ENCODE data around the gene SPSB1. TPM values are rescaled to one million over a fixed set of nuclear protein-coding genes. Genes with fewer than 3 reads are reported as not detected.

SPSB1 gene
- polyA plus RNA-seq, 2 donors = 14.4 to 20.9 TPM

- Histone ChIP-seq H3K4me3 (ENCODE audit: low read depth in 1 of 2, low read length in 2 of 2) (no peak overlapping the region), H3K27me3 (ENCODE audit: control insufficient read depth in 1 of 2, insufficient read depth in 2 of 2, low read length in 2 of 2) (no peaks in the 10 kb centered on the region), H3K36me3 (ENCODE audit: control insufficient read depth in 2 of 2, insufficient read depth in 2 of 2, low read length in 1 of 2) (no peaks in the 10 kb centered on the region), H3K9me3 (ENCODE audit: control insufficient read depth in 2 of 2, insufficient read depth in 1 of 2, low read depth in 1 of 2, low read length in 1 of 2) (no peaks in the 10 kb centered on the region), H3K4me1 (ENCODE audit: control insufficient read depth in 2 of 2, insufficient read depth in 2 of 2, low read length in 1 of 2) (peaks cover 5 to 11% of the 10 kb centered on the region in 2 donors), H3K27ac (ENCODE audit: low read depth in 2 of 2, low read length in 1 of 2) (peak overlapping the region in 1 of 2 donors; percentile 29)
- 39 to 67% methylated on average over 11 to 13 of the region's 13 CpGs for WGBS, 2 donors
These were observed 107.9 kb downstream of the SPSB1 start for GRCh38 chr1:9400425-9401079.

- H3K27ac ChIP-seq (ENCODE audit: low read depth in 2 of 2, low read length in 1 of 2) = no peak overlapping the region
- H3K4me3 ChIP-seq (ENCODE audit: low read depth in 1 of 2, low read length in 2 of 2) = no peak overlapping the region
- 90% methylated on average over 15 of the region's 15 CpGs for WGBS, 2 donors
- peaks cover 5 to 11% of the 10 kb centered on the region in 2 donors for H3K4me1 ChIP-seq (ENCODE audit: control insufficient read depth in 2 of 2, insufficient read depth in 2 of 2, low read length in 1 of 2)
- no peaks in the 10 kb centered on the region for H3K9me3 ChIP-seq (ENCODE audit: control insufficient read depth in 2 of 2, insufficient read depth in 1 of 2, low read depth in 1 of 2, low read length in 1 of 2)
- no peaks in the 10 kb centered on the region for H3K27me3 ChIP-seq (ENCODE audit: control insufficient read depth in 1 of 2, insufficient read depth in 2 of 2, low read length in 2 of 2)
- H3K36me3 ChIP-seq (ENCODE audit: control insufficient read depth in 2 of 2, insufficient read depth in 2 of 2, low read length in 1 of 2) = no peaks in the 10 kb centered on the region
These were observed 108.4 kb downstream of the SPSB1 start for GRCh38 chr1:9401080-9401453.

- H3K36me3 ChIP-seq (ENCODE audit: control insufficient read depth in 2 of 2, insufficient read depth in 2 of 2, low read length in 1 of 2) = no peaks in the 10 kb centered on the region
- 79 to 85% methylated on average over 7 of the region's 7 CpGs for WGBS, 2 donors
- no peak overlapping the region for H3K4me3 ChIP-seq (ENCODE audit: low read depth in 1 of 2, low read length in 2 of 2)
- H3K4me1 ChIP-seq (ENCODE audit: control insufficient read depth in 2 of 2, insufficient read depth in 2 of 2, low read length in 1 of 2) = peaks cover 5 to 14% of the 10 kb centered on the region in 2 donors
- H3K27me3 ChIP-seq (ENCODE audit: control insufficient read depth in 1 of 2, insufficient read depth in 2 of 2, low read length in 2 of 2) = no peaks in the 10 kb centered on the region
- H3K27ac ChIP-seq (ENCODE audit: low read depth in 2 of 2, low read length in 1 of 2) = no peak overlapping the region
- no peaks in the 10 kb centered on the region for H3K9me3 ChIP-seq (ENCODE audit: control insufficient read depth in 2 of 2, insufficient read depth in 1 of 2, low read depth in 1 of 2, low read length in 1 of 2)
These were observed 109.5 kb downstream of the SPSB1 start for GRCh38 chr1:9402256-9402616.

- no peaks in the 10 kb centered on the region for H3K36me3 ChIP-seq (ENCODE audit: control insufficient read depth in 2 of 2, insufficient read depth in 2 of 2, low read length in 1 of 2)
- no peaks in the 10 kb centered on the region for H3K27me3 ChIP-seq (ENCODE audit: control insufficient read depth in 1 of 2, insufficient read depth in 2 of 2, low read length in 2 of 2)
- H3K9me3 ChIP-seq (ENCODE audit: control insufficient read depth in 2 of 2, insufficient read depth in 1 of 2, low read depth in 1 of 2, low read length in 1 of 2) = no peaks in the 10 kb centered on the region
- no peak overlapping the region for H3K4me3 ChIP-seq (ENCODE audit: low read depth in 1 of 2, low read length in 2 of 2)
- H3K27ac ChIP-seq (ENCODE audit: low read depth in 2 of 2, low read length in 1 of 2) = no peak overlapping the region
- WGBS, 2 donors = 91% methylated on average over 13 of the region's 13 CpGs
- H3K4me1 ChIP-seq (ENCODE audit: control insufficient read depth in 2 of 2, insufficient read depth in 2 of 2, low read length in 1 of 2) = peaks cover 5 to 14% of the 10 kb centered on the region in 2 donors
These were observed 110.1 kb downstream of the SPSB1 start for GRCh38 chr1:9402717-9403225.

- Histone ChIP-seq H3K4me3 (ENCODE audit: low read depth in 1 of 2, low read length in 2 of 2) (no peak overlapping the region), H3K27me3 (ENCODE audit: control insufficient read depth in 1 of 2, insufficient read depth in 2 of 2, low read length in 2 of 2) (no peaks in the 10 kb centered on the region), H3K36me3 (ENCODE audit: control insufficient read depth in 2 of 2, insufficient read depth in 2 of 2, low read length in 1 of 2) (no peaks in the 10 kb centered on the region), H3K9me3 (ENCODE audit: control insufficient read depth in 2 of 2, insufficient read depth in 1 of 2, low read depth in 1 of 2, low read length in 1 of 2) (no peaks in the 10 kb centered on the region), H3K27ac (ENCODE audit: low read depth in 2 of 2, low read length in 1 of 2) (peak overlapping the region in 1 of 2 donors; percentile 48), H3K4me1 (ENCODE audit: control insufficient read depth in 2 of 2, insufficient read depth in 2 of 2, low read length in 1 of 2) (peaks cover 5 to 8% of the 10 kb centered on the region in 2 donors)
- WGBS, 2 donors = 73 to 81% methylated on average over 15 of the region's 15 CpGs
These were observed 111.6 kb downstream of the SPSB1 start for GRCh38 chr1:9404117-9404914.

GRCh38 chr1:9406111-9406510 lies 113.4 kb downstream of the SPSB1 start:
- H3K27me3 ChIP-seq (ENCODE audit: control insufficient read depth in 1 of 2, insufficient read depth in 2 of 2, low read length in 2 of 2) = no peaks in the 10 kb centered on the region
- WGBS, 2 donors = 55 to 59% methylated on average over 7 of the region's 7 CpGs
- H3K4me1 ChIP-seq (ENCODE audit: control insufficient read depth in 2 of 2, insufficient read depth in 2 of 2, low read length in 1 of 2) = peaks cover 0 to 10% of the 10 kb centered on the region in 2 donors
- peak overlapping the region in 1 of 2 donors; percentile 7 for H3K27ac ChIP-seq (ENCODE audit: low read depth in 2 of 2, low read length in 1 of 2)
- no peaks in the 10 kb centered on the region for H3K9me3 ChIP-seq (ENCODE audit: control insufficient read depth in 2 of 2, insufficient read depth in 1 of 2, low read depth in 1 of 2, low read length in 1 of 2)
- no peak overlapping the region for H3K4me3 ChIP-seq (ENCODE audit: low read depth in 1 of 2, low read length in 2 of 2)
- no peaks in the 10 kb centered on the region for H3K36me3 ChIP-seq (ENCODE audit: control insufficient read depth in 2 of 2, insufficient read depth in 2 of 2, low read length in 1 of 2)

GRCh38 chr1:9410737-9411297 lies 118.1 kb downstream of the SPSB1 start:
- H3K4me1 ChIP-seq (ENCODE audit: control insufficient read depth in 2 of 2, insufficient read depth in 2 of 2, low read length in 1 of 2) = peaks cover 7 to 21% of the 10 kb centered on the region in 2 donors
- no peaks in the 10 kb centered on the region for H3K9me3 ChIP-seq (ENCODE audit: control insufficient read depth in 2 of 2, insufficient read depth in 1 of 2, low read depth in 1 of 2, low read length in 1 of 2)
- 63 to 68% methylated on average over 7 of the region's 7 CpGs for WGBS, 2 donors
- H3K36me3 ChIP-seq (ENCODE audit: control insufficient read depth in 2 of 2, insufficient read depth in 2 of 2, low read length in 1 of 2) = no peaks in the 10 kb centered on the region
- no peaks in the 10 kb centered on the region for H3K27me3 ChIP-seq (ENCODE audit: control insufficient read depth in 1 of 2, insufficient read depth in 2 of 2, low read length in 2 of 2)
- H3K27ac ChIP-seq (ENCODE audit: low read depth in 2 of 2, low read length in 1 of 2) = peak overlapping the region in 1 of 2 donors; percentile 45
- H3K4me3 ChIP-seq (ENCODE audit: low read depth in 1 of 2, low read length in 2 of 2) = no peak overlapping the region

- H3K4me3 ChIP-seq (ENCODE audit: low read depth in 1 of 2, low read length in 2 of 2) = no peak overlapping the region
- no peaks in the 10 kb centered on the region for H3K27me3 ChIP-seq (ENCODE audit: control insufficient read depth in 1 of 2, insufficient read depth in 2 of 2, low read length in 2 of 2)
- peaks cover 9 to 18% of the 10 kb centered on the region in 2 donors for H3K4me1 ChIP-seq (ENCODE audit: control insufficient read depth in 2 of 2, insufficient read depth in 2 of 2, low read length in 1 of 2)
- no peaks in the 10 kb centered on the region for H3K36me3 ChIP-seq (ENCODE audit: control insufficient read depth in 2 of 2, insufficient read depth in 2 of 2, low read length in 1 of 2)
- peak overlapping the region; percentile 95 to 97 for H3K27ac ChIP-seq (ENCODE audit: low read depth in 2 of 2, low read length in 1 of 2)
- no peaks in the 10 kb centered on the region for H3K9me3 ChIP-seq (ENCODE audit: control insufficient read depth in 2 of 2, insufficient read depth in 1 of 2, low read depth in 1 of 2, low read length in 1 of 2)
- WGBS, 2 donors = 16 to 18% methylated on average over 17 of the region's 17 CpGs
These were observed 120.6 kb downstream of the SPSB1 start for GRCh38 chr1:9413071-9413876.

GRCh38 chr1:9413877-9414213 lies 121.2 kb downstream of the SPSB1 start:
- no peaks in the 10 kb centered on the region for H3K27me3 ChIP-seq (ENCODE audit: control insufficient read depth in 1 of 2, insufficient read depth in 2 of 2, low read length in 2 of 2)
- no peaks in the 10 kb centered on the region for H3K36me3 ChIP-seq (ENCODE audit: control insufficient read depth in 2 of 2, insufficient read depth in 2 of 2, low read length in 1 of 2)
- 19 to 40% methylated on average over 4 of the region's 4 CpGs for WGBS, 2 donors
- H3K27ac ChIP-seq (ENCODE audit: low read depth in 2 of 2, low read length in 1 of 2) = peak overlapping the region; percentile 95 to 97
- H3K9me3 ChIP-seq (ENCODE audit: control insufficient read depth in 2 of 2, insufficient read depth in 1 of 2, low read depth in 1 of 2, low read length in 1 of 2) = no peaks in the 10 kb centered on the region
- no peak overlapping the region for H3K4me3 ChIP-seq (ENCODE audit: low read depth in 1 of 2, low read length in 2 of 2)
- peaks cover 9 to 21% of the 10 kb centered on the region in 2 donors for H3K4me1 ChIP-seq (ENCODE audit: control insufficient read depth in 2 of 2, insufficient read depth in 2 of 2, low read length in 1 of 2)

Data from esophagus (tissue), 2 donors.